GM19238 (cell line): ENCODE results near the gene SUSD2.

Experiments used
- DNase-seq: peaks from one replicate; pipeline ENCODE4 v3.0.0; 2011; ENCODE audit warnings: low spot score; ENCODE audit not compliant: insufficient read length

The SUSD2 gene

DNA sequence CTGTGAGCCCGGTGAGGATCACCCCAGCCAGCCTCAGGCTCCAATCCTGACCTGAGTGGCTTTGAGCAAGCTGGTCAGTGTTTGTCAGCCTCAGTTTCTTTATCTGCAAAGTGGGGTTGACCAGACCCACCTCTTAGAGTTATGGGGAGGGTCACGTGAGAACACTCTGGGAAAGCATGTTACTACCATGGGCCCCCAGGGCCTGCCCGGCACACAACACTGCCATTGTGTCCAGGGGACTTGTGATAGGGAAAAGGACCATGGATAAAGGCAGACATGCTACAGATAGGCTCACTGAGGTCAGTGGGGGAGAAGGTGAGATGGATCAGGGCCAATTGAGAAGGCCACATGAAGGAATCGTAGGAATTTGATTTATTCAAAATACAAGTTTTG, 32.1 kb upstream of the SUSD2 start:
- DNase-seq: no peak

DNA sequence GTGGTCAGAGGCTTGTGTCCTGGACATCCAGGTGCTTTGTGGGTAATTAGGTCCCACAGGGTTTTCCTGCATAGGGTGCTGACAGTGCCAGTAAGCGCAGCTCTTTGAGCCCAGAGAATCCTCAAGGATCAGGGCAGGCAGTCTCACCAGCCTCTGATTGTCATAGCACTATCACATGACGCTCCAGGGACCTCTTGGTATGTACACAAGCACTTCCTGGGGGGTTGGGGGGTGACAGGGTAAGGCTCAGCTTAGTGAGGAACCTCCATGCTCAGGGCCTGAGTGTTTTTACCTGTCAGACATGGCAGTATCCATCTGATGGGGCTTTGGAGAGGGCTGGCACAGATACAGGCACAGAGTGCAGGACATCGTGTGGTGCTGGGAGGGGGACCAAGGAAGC, 27.9 kb upstream of the SUSD2 start:
- DNase-seq: no peak

DNA sequence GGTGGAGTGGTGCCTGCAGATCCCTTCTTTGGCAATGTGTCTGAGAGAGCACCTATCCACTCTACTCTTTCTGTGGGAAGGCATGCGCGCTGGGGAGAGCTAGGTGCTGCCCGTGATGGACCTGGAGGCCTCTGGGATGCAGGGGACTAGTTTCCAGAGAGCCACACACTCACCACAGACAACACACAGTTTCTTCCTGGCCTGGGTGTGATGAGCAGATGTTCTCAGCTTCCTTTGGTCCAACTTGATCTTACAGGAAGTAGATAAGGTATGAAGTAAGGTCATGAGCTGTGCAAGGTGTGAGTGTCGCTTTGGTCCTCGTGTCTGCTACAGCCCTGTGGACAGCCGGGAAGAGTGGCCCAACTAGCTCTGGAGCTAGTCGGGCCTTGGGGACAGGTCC, 27.3 kb upstream of the SUSD2 start:
- no peak for DNase-seq

DNA sequence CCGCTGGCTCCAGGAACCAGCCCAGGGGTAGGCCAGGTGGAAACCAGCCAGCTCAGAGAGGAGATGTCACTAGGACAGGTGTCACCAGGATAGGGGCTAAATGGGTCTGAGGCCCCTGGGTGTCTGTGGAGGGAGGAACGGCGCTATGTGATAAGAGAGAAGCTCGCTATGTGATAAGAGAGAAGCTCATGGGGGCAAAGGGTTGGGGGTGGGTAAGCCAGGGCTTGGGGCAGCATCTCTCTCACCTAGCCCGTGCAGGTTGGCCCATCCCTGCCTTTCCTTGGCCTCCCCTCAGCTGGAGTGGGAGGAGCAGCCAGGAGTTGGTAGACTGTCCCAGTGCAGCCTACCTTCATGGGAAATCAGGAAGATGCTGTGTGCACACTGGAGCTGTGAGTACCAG, 26.5 kb upstream of the SUSD2 start:
- DNase-seq: no peak

DNA sequence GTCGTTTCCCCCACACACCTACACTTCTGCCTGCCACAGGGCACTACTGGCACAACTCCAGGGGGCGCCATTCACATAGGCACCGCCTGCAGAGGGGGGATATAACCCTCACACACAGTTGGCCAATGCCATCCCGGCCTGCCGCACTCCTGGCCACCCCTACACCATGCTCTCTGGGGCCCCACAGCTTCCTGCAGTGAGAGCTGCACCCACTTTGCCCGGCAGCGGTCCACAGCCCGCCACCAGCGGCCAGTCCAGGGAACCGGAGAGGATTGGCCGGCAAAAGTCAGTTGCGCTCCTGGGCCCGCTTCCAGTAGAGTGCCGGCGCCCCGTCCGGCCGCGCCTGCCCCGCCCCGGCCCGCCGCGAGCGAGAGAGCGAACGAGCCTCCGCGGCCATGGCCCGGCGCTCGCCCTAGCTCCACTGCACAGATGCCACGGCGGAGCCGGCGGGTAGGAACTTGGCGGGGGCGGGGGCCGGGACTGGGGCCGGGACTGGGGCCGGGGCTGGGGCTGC, 25.6 kb upstream of the SUSD2 start:
- DNase-seq: peak; percentile 54

DNA sequence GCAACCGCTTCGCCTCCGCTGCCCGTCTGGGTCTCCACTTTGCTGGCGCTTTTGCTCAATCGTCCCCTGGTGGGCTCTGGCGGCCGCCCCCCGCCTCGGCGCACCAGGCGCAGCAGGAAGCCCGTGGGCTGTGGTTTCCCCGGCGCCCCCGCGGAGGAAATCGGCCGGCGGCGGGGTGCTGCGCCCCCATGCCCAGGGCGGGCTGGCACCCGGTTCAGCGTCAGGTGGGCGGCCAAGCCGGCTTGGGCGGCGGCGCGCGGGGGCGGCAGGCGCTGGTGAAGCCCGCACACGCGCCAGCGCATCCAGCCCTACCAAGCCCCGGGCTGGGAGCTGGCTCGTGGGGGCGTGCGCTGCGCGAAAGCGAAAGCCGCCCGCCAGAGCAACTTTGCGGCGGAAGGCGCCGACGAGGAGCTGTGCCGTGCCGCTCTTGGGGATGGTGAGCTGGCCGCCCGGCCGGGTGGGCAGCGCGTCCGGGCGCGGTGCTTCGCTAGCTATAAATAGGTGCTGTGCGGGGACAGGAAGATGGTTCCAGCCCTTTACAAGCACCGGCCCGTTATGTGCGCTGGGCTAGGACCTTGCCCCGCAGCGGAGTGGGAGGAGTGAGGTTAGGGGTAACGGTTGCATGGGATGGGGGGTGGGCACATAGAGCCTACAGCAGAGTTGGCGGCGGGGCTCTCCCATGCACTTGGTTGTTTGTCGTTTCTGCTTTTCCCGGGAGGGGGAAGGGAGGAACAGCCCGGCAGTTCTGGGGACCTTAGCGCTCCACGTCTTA, 25.0 kb upstream of the SUSD2 start:
- peak; percentile 80 for DNase-seq

DNA sequence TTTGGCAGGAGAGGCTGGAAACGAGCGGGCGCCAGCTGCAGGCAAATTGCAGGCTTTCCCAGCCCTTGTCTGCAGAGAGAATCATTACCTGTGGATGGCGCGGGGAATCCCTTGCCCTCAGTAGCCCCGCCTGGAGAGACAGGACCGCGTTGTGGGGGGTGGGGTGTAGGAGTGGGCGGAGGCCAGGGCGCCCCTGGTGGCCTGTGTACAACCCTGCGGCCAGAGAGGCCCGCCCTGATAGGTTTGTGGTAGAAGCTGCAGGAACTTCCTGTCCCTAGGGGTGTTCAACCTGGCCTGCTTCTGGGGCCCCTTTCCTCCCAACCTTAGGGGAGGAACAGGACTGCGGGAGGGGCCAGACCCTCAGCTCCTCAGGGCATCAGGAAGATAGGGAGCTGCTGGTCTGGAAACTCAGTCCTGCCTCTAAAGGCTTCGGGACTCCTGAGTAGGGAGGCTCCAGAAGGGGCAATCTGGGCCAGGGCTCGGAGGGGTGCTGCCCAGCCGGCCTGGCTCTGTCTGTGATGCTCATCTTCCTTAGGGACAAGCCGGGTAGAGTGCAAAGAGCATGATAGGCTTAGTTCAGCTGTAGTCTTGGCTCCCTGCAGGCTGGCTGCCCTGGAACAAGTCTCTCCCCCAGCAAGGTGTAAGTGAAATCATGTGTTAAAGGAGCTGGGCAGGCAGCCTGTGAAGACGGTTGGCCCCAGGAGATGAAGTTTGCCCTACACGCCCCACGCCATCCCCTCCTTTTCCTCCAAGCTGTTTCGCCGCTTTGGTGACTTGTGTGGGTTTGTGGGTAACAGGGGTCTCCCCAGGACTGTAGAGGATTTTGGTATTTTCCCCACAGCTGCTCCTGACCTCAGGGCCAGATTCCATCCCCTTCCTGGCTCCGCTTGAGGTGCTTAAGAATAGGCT, 24.1 kb upstream of the SUSD2 start:
- peak; percentile 96 for DNase-seq

DNA sequence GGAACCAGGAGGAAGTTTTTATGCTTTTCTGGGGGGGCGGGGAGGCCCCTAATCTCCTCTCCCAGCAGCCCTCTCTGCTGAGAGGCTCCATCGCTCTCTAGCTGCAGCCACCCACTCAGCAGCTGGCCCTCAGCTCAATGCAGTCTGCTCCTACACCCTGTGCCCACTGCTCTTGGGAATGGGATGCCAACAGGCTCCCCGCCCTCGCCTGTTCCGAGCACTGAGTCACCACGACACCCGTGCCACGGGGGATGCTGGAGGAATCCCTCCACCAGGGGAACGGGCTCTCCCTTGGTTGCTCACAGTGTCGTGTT, 23.5 kb upstream of the SUSD2 start:
- no peak for DNase-seq

DNA sequence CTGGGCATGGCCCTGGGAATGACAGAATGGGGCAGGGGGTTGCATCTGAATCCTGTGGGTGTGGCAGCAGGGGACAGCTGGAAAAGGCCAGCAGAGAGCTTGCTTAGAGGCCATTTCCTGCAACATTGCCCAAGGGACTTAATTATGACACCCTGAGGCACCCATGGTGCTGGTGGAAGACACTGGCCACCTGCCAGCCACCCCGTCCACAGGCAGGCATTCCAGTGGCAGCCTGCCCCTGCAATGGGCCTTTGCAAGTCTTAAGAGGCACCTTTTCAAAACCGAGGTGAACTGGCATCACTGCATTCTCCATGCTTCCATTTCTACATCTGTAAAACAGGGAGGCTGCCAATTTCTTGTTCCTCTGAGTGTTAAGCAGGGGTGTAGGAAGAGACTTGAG, 21.6 kb upstream of the SUSD2 start:
- no peak for DNase-seq

DNA sequence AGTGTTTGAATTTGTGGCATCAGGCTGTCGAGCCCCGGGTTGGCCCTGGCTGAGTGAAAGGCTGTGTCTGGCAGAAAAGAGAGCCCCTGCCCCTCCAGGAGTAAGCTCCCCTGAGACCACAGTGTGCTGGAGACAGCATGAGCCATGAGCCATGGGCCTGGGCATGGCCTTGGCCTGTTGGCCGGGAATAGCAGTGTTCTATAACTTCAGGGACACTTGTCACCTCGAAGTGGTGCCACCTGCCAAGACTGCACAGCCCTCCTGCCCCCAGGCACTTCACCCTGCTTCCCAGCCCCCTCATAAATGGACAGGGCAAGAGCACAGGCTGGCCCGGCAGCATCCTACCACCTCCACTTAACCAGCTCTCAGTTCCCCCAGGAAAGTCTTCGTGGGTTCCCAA, 20.7 kb upstream of the SUSD2 start:
- no peak for DNase-seq

DNA sequence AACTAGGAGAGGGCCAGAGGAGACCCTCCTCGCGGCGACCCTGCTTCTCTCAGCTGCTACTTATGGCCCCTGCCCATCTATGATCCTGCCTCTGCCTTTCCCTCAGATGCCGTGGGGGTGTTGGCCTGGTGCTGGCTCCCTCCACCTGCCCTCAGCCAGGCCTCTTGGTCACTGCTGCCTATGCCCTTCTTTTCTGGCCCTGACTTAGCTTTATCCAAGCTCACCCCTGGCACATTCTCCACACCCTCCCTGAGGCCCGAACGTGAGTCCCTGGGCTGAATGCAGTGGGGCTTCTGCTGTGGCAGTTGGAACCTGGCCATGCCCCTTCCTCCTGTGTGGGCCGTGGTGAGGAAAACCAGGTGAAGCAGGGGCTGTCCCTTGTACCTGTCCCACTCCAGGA, 19.8 kb upstream of the SUSD2 start:
- DNase-seq: no peak

DNA sequence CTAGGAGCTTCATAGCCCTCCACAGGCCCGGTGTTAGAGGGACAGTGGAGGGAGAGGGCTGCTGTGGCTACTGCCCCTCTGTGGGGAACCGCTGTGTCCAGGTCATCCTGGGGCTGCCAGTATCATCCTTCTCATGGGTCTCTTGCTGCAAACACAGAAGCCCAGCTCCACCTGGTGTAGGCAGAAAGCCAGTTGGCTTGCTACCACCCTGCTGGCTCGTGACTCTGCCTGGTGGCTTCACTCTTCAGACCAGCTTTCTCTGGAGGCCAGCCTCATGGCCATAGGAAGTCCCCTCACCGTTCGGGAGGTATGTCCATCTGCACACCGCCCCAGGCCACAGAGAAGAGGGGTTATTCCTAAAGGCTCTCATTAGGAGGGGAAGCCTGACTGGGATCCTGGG, 19.4 kb upstream of the SUSD2 start:
- DNase-seq: no peak

DNA sequence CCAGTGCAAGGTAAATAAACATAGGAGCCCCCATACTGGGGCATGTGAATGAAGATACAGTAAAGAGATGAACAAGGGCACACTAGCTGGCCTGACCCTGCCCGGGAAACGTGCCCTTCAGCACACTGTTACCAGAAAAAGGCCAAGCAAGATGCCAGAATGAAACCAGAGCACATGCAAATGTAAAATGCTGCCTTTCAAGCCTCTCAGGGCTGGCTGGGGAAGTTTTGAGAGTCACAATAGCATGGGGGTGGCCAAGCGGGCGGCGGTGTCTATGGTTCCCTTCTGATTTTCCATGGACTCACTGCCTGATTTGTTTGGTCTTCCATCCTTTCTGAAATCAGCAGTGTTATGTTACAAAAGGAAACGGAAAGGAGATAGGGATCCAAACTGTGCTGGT, 18.9 kb upstream of the SUSD2 start:
- DNase-seq: no peak

DNA sequence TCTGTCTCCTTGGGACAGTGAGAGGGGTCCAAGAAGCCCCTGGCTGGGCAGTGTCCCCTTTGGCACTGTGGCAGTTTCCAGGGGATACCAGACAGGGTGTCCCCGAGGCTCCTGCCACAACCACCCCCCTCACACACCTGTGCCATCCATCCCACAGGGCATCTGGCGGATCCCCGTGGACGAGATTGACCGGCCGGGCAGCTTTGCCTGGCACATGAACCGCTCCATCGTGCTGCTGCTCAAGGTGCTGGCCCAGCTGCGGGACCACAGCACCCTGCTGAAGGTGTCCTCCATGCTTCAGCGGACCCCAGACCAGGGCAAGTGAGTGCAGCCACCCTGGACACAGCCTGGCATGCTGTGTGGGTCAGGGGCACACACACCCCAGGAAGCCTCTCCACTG, 17.0 kb upstream of the SUSD2 start:
- DNase-seq: no peak

DNA sequence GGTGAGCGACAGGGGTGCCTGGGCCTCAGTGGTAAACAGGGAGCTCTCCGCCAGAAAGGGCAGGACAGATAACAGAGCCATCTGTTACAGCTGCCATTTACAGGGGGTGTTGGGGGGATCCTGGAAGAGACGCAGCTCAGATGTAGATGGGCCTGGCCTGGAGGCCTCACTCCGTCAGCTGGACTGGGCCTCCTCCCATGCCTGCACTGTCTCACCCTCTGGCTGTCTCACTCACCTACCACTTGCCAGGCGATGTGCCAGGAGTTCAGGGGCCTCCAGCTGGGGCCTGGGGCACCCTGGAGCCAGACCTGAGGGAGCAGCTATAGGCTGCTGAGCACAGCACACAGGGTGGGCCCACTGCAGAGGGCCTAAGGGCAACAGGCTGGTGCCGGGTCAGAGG, 16.3 kb upstream of the SUSD2 start:
- no peak for DNase-seq

DNA sequence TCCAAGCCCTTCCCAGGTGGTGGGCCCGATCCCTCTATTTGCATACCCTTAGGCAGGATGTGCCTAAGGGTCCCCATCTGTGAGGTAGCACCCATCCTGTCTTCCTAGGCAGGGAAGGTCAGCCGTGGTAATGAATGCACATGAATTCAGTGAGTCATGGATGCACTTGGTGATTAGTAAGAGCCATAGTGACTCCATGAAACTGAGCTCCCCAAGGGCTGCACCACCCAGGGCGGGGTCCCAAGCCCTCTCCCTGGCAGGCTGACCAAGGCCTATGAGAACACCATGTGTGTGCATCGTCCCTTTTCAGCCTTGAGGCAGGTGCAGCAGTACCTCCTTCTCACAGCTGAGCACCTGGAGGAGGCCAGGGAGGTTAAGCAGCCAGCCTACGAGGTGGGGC, 15.6 kb upstream of the SUSD2 start:
- no peak for DNase-seq

DNA sequence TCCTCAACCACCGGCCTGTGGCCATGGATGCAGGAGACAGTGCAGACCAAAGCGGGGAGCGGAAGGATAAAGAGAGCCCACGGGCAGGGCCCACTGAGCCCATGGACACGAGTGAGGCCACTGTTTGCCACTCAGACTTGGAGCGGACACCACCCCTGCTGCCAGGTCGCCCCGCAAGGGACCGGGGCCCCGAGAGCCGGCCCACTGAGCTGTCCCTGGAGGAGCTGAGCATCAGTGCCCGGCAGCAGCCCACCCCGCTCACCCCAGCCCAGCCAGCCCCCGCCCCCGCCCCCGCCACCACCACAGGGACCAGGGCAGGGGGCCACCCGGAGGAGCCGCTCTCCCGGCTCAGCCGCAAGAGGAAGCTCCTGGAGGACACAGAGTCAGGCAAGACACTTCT, 14.5 kb upstream of the SUSD2 start:
- DNase-seq: no peak

DNA sequence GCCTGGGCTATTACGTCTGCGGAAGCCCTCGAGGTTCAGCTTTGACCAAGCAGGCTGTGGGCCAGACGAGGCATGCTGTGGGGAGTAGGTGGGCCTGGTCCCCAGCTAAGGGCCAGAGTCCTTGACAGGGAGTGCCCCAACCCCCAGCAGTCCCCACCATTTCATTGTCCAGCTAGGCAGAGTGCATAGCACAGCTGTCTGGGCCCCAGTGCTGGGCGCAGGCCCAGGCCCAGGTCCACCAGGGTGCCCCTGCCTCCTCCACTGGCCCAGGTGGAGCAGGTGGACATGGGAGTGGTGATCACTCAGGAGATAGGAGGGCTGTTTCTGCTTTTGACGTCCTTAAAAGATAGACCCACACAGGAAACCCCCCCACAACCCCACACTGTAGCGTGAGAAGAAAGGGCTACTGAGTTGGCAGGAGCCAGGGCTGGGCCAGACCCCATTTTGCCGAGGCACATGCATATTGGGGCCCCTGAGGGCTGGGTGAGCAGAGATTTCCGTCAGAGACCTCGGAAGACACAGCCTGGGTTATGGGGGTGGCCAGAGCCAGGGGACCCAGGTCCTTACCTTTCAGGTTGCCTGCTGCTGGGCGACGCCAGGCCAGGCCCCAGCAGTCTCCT, 11.7 kb upstream of the SUSD2 start:
- DNase-seq: no peak

DNA sequence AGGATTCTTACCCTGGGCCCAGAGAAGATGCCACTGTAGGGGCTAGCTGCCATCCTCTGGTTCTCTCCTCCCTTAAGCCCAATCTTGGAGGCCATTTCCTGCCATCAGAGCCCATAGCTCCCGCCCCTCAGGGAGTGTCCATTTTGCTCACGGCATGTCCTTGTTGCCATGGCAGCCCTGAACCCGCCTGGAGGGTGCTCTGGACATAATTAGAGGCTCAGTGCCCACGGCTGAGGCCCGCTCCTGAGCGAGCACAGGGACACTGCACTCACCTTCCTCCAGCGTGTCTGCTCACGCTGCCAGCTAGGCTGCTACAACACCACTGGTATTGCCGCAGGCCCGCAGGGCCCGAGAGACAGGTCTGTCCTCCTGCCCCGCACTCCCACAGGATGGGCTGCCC, 11.1 kb upstream of the SUSD2 start:
- no peak for DNase-seq

DNA sequence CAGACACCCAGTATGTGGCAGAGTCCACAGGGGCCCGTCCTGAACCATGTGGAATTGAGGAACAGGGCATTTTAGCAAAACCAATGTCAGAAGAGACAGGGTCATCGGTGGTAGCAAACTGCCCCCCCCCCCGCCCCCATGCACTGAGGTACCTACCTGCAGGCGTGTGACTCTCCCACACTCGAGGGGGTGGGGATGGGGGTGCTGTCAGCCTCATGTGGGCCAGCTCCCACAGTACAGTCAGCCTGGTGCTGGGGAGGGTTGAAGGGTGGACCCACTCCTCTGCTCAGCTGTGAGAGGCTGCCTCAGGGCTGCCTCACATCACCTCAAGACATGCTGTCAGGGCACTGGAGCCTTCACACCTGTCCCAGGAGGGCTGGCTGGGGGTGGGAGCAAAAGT, 10.7 kb upstream of the SUSD2 start:
- DNase-seq: no peak

DNA sequence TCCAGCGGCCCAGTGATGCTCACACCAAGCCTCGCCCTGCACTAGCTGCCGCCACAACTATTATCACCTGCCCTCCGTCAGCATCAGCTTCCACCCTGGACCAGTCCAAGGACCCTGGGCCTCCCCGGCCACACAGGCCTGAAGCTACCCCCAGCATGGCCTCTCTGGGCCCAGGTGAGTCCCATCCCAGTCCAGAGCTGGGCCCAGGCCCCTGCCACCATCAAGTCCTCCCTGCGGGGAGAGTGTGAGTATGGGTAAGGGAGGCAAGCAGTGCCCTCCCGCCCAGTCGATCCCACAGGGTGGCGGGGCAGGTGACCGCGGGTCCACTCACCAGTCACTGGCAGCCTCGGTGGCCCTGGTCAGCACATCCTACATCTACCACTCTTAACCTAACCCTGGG, 9.5 kb upstream of the SUSD2 start:
- DNase-seq: no peak

DNA sequence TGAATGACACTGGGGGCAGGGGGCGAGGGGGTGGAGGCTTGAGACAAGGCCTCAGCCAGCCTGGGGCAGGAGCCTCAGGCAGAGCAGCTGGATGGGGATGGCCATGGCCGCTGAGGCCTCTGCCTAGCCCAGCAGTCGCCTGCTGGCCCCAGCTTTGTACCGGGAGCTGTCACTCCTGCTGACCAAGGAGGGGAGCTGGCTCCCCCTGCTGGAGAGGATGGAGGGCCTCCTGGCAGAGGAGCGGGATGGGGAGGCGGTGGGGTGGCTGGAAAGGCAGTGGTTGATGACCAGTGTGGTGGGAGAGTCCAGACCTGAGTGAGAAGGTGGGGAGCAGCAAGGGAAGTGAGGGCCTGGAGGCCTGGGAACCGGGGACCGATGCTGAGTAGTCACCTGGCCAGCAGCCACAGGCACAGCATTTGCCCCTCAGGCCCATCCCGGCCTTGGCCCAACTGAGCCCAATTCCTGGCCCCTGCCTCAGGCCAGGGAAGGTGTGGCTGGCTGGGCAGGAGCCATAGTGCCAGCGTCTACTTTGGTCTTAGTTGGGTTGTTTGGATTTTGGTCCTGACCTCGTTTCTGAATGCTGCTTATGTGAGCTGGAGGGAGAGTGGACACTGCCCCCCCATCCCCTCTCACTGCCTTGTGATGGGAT, 6.0 kb upstream of the SUSD2 start:
- DNase-seq: peak; percentile 69
